Stimulated activated CD8-positive, alpha-beta memory T cell treated with anti-CD3 and anti-CD28 coated beads, Interleukin-15, amount 100 ng/mL, for 1 hour (primary cell): ENCODE measurements around the gene NUDT8.
"Not testable (repeated sequence)": the region's sequence is repeated elsewhere in the genome, so short reads cannot be mapped to it uniquely, and the experiment has no call there.

Experiments used
- DNase-seq: peaks from one replicate; pipeline ENCODE4 v3.0.0-alpha.2; 2020; ENCODE audit warnings: low read depth

Gene NUDT8

DNA sequence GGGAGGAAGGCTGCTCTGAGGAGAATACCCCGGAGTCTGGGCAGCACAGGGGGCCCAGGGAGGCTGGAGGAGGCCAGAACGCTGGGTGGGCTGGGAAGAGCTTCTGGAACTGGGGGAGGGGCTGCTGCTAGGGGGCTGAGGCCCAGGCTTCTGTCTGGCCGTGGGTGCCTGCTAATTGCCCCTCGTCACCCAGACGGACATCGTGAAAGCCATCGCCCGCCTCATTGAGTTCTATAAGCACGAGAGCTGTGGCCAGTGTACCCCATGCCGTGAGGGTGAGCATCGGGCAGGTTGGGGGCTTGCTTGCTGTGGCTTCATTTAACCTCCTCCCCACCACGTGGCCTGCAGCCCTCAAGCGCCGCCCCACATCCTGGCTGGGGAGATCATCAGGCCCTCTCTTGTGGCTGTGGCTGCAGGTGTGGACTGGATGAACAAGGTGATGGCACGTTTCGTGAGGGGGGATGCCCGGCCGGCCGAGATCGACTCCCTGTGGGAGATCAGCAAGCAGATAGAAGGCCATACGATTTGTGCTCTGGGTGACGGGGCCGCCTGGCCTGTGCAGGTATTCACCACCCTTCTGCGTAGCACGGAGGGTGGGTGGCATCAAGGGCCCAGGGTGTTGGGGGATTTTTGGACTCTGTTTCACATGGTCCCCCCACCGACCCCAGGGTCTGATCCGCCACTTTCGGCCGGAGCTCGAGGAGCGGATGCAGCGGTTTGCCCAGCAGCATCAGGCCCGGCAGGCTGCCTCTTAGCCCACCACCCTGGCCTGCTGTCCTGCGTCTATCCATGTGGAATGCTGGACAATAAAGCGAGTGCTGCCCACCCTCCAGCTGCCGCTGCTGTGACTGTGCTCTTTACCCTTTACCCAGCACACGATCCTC lies 17.8 kb downstream of the NUDT8 start:
- DNase-seq = no peak

- DNase-seq = no peak
Measured at GRCh38 chr11:67611165-67611564, 18.6 kb downstream of the NUDT8 start.

DNA sequence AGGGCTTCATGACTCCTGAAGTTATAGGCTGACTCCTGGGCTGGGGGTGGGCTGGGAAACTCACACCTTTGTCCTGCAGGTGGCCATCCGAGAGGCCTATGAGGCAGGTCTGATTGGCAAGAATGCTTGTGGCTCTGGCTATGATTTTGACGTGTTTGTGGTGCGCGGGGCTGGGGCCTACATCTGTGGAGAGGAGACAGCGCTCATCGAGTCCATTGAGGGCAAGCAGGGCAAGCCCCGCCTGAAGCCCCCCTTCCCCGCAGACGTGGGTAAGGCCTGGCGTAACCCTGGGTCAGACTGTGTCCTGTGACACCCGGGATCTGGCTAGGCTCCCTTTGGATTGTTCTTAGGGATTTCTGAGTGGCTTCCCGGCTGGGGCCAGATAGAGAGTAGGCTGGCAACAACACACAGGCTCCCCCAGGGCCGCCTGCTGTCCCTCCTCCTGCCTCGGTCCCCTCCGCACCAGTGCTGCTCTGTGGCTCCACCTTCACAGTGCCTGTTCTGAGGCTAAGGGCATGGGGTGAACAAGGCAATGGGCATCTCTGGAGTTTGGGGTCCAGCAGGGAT lies 19.4 kb downstream of the NUDT8 start:
- DNase-seq = no peak

DNA sequence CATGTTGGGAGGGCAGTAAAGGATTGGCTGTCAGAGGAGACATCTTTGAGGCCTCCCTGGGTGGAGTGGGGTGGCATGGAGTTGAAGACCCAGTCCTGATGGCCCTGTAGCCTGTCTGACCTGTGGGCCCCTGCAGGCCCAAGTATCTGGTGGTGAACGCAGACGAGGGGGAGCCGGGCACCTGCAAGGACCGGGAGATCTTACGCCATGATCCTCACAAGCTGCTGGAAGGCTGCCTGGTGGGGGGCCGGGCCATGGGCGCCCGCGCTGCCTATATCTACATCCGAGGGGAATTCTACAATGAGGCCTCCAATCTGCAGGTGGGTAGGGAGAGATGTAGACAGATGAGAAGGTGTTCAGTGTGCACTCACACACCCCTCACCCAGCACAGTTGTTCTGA lies 20.4 kb downstream of the NUDT8 start:
- DNase-seq = no peak

- no peak for DNase-seq
Measured at GRCh38 chr11:67608486-67608885, 21.3 kb downstream of the NUDT8 start.

DNA sequence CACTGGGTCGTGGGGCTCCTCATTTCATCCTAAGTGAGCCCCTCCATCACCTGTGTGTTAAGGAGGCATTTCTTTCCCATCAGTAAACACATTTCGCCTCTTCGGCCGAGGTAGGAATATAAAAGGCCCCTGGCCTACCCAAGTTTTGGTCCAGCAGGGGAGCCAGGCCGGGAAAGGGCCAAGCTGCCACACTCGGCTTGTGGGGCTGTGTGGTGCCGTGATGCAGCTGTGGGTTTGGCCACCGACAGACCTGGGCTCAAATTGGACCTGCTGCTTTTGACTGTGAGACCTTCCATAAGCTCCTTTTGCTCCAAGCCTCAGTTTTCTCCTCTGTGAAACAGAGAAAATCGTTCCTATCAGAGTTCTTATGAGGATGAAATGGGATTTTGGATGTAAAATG lies 22.2 kb downstream of the NUDT8 start:
- no peak for DNase-seq

DNA sequence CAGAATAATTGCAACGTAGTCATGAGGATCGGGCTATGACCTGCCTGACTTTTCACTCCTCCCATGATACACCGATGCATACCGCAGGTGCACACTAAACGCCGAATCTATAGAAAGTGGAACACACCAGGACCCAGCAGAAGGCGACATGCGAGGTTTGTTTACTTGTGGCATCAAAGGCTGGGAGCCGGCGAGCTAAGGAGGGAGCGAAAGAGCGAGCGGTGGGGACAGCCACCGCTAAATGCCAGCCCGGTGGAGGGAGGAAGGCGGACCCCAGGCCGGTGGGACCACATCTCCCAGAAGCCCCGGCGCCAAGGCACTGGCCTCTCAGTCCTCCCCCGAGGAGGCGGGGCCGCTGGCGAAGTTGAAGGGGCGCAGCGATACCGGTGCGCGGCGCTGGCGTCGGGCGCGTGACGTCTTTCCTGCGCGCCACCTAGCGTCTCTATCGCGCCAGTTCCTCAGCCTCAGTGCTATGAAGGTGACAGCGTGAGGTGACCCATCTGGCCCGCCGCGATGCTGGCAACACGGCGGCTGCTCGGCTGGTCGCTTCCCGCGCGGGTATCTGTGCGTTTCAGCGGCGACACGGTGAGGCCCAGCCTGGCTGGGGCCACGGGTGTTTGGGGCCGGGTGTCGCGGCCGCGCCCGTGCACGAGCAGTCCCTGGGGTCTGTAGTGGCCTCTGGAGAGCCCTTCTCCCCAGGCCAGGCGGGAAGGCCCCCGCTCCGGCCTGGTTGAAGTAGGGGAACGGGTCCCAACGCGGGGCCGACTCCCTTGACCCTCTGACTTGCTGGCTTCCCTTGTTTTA lies 23.0 kb downstream of the NUDT8 start, which contains the start of gene NDUFV1:
Gene NDUFV1, plus strand, starts transcription at position 445 of the 804 bp plus-strand sequence. Its CDS starts 69 bp downstream, at position 514.
- peak; percentile 92 for DNase-seq

DNA sequence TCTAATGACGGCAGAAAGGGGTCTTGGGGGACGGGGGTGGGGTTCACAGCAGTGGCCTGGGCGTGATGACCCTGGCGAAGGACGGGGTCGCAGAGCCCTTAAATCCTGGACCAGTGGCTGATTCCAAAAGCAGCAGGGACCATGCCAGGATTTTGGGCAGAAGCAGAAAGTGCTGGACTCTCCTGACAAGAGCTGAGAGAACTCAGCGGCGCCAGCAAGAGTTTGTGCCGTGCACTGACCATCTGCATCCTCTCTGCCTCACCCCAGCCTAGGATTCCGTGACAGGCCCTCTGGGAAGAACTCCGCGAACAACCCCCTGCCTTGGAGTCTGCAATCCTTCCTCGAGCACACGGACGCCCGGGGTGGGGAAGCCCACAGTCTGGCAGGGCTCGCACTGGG lies 23.6 kb downstream of the NUDT8 start:
- no peak for DNase-seq

DNA sequence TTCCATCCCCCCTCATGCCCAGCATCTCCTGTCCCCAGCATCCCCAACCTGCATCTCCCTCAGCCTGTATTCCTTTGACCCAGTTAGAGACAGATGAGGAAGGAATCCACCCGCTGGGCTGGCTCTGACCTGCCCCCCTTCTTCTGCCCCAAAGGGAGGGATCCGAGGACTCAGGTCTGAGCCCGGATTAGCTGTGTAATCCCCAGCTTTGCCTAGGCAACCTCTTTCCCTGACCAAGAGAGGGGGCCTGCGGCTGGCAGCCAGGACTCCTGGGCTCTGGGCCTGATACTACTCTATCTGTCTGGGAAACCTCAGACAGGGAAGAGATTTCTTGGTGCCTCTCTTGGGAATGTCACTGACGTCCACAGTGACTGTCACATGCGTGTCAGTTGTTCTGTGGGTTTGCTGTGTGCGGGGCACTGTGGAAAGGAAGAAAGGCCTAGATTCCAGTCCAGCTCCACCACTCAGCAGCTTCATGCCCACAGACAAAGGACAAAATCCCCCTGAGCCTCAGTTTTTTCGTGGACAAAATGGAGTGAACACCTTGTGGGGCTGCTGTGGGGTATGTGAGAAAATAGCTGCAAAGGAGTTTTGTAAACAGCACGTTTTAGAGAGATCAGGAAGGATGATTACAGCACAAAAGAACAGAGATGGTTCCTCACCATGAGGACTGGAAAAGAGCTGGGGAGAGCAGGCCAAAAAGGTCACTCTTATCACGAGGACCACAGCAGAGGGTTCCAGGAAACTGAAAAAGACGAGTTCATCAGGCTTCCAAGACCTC lies 24.3 kb downstream of the NUDT8 start:
- DNase-seq = no peak

DNA sequence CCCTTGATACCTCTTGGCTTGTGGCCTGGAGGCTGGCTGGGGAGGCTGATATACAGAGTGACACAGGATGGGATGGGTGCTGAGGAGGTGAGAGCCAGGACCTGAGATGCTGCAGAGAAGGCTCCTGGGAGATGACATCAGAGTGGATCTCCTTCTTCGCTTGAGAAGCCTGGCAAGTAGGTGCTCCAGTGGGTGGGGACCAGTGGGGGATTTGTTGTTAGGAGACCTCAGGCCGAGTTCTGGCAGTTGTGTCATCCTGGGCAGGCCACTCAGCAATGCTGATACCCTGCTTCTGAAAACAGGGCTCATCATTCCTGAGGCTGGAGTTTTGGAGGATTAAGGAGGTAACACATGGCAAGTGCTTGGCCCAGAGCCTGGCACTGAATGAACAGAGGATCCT lies 24.9 kb downstream of the NUDT8 start:
- DNase-seq = no peak

- not testable (repeated sequence) for DNase-seq
Measured at GRCh38 chr11:67604119-67604518, 25.6 kb downstream of the NUDT8 start.

DNA sequence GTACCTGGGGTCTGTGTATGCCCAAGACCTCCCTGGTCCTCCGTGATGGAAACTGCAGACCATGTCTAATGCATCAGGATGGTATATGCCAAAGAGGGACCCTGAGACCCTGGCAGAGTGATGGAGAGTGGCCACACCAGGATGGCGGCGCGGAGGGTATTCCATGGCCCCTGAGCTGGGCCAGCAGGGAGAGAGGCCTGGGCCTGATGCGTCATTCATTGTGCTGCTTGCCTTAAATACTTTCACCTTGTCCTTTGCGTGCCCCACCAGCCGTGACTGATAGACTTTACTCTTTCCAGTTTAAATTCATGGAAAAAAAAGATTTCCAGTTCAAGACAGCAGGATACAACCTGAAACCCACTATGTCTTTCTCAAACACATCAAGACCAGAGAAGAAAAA lies 28.6 kb downstream of the NUDT8 start:
- no peak for DNase-seq

DNA sequence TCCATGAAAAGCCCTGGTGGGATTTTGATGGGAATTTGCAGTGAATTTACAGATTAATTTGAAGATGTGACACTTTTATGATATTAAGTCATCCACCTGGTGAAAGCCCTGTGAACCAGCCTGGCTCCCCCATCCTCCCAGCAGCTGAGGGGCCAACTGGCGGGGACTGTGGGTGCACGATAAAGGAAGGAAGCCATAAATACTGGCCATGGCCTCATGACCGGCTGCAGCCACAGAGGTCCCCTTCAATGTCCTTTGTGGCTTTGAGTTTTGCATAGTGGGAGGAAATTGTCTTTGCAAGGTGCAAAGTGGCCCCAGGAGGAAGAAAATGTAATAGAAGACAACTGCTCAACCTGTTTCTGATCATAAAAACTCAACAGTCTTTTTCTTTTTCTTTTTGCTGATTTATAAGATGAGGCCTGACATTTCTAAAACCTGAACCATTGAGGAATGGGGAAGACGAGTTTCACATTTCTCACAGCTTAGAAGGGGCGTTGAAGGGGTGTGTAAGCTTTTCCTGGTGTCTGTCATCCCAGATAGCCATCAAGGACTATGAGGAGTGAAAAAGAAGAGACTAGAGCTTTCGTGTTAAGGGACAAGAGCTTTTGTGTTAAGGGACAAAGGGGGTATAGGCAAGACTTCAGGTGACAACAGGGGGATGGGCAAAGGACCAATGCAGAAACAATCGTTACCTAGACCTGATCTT lies 29.3 kb downstream of the NUDT8 start:
- no peak for DNase-seq

DNA sequence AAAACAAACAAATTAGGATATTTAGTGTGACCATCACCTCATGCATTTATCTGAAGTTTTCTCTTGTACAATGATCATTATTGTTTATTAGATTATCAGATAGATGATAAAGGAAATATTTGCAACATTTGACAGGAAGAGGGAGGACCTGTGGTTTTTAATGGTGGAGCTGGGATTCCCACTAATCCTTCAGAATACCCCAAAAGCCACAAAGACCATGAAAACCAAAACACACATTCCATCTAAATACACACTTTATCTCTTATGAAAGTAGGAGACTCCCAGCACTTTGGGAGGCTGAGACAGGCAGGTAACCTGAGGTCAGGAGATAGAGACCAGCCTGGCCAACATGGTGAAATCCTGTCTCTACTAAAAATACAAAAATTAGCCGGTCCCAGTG lies 30.6 kb downstream of the NUDT8 start:
- no peak for DNase-seq

- DNase-seq = not testable (repeated sequence)
Measured at GRCh38 chr11:67597963-67598362, 31.8 kb downstream of the NUDT8 start.

GRCh38 chr11:67597458-67597857 lies 32.3 kb downstream of the NUDT8 start:
- not testable (repeated sequence) for DNase-seq

DNA sequence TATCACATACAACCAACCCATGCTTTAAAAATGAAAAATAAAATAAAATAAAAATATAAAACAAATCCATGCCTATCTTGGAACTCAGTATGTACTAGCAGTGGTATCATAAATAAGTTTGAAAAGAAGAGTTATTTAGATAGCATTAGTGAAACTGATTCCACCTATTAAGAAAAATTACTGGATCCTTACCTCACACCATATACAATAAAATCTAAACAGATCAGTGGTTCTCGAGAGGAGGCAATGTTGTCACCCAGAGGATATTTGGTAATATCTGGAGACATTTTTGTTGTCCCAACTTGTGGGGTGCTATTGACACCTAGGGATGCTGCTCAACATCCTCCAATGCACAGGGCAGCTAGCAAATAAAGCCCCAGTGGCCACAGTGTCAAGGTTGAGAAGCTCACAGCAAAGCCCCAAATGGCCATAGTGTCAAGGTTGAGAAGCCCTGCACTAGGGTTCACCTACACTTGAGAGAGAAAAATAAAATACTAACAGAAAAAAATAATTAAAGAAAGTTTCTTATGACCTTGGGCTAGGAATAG lies 32.9 kb downstream of the NUDT8 start:
- no peak for DNase-seq

GRCh38 chr11:67594480-67594879 lies 35.3 kb downstream of the NUDT8 start:
- no peak for DNase-seq

GRCh38 chr11:67593565-67593905 lies 36.2 kb downstream of the NUDT8 start:
- no peak for DNase-seq

- DNase-seq = no peak
Measured at GRCh38 chr11:67592880-67593564, 36.7 kb downstream of the NUDT8 start.
